Heart right ventricle (tissue), 16 donors: ENCODE measurements around the gene AFG3L2. TPM values are rescaled to one million over a fixed set of nuclear protein-coding genes. Genes with fewer than 3 reads are reported as not detected.

Experiments used
- ATAC-seq, 8 donors: fragments of 200-7000 bp; cut with Tn5 transposase; one replicate each; pipeline ENCODE4 v1.9.1; 2020; ENCODE audit warnings: mild to moderate bottlenecking in 8 of 8, moderate library complexity in 8 of 8, moderate number of reproducible peaks in 1 of 8
- DNase-seq, 2 donors: peaks; one replicate each; pipeline ENCODE4 v3.0.0-alpha.2; 2020
- H3K27ac ChIP-seq, 10 donors: fragments of 200-600 bp; sonication (generic) in 2 of 10; one replicate each; pipeline versions ENCODE4 v1.5.0 to v1.8.0; 2020 to 2022; ENCODE audit warnings: mild to moderate bottlenecking in 3 of 10
- H3K27me3 ChIP-seq, 7 donors: fragments of 200-600 bp; one replicate each; pipeline ENCODE4 v1.8.0; 2021 to 2022; ENCODE audit warnings: mild to moderate bottlenecking in 2 of 7
- H3K36me3 ChIP-seq, 9 donors: fragments of 200-600 bp; sonication (generic) in 1 of 9; one replicate each; pipeline versions ENCODE4 v1.5.0 to v1.8.0; 2020 to 2022; ENCODE audit warnings: mild to moderate bottlenecking in 2 of 9
- H3K4me1 ChIP-seq, 9 donors: fragments of 200-600 bp; sonication (generic) in 1 of 9; one replicate each; pipeline versions ENCODE4 v1.5.0 to v1.8.0; 2020 to 2022; ENCODE audit warnings: mild to moderate bottlenecking in 4 of 9
- H3K4me3 ChIP-seq, 10 donors: fragments of 200-600 bp; sonication (generic) in 2 of 10; one replicate each; pipeline versions ENCODE4 v1.5.0 to v1.8.0; 2020 to 2022; ENCODE audit warnings: mild to moderate bottlenecking in 7 of 10, moderate library complexity in 2 of 10
- H3K9me3 ChIP-seq, 11 donors: fragments of 200-600 bp in 10 of 11; sonication (generic) in 2 of 11; one replicate each; pipeline versions ENCODE4 v1.5.0 to v1.8.0; 2013 to 2022; ENCODE audit warnings: mild to moderate bottlenecking in 2 of 11, control low read depth in 1 of 11, moderate library complexity in 1 of 11
- CTCF ChIP-seq, 9 donors: fragments of 200-600 bp; sonication (generic) in 2 of 9; IDR thresholded peaks; one replicate each; pipeline versions ENCODE4 v1.5.0 to v1.8.0; 2021 to 2022; ENCODE audit warnings: antibody characterized with exemption in 9 of 9, mild to moderate bottlenecking in 5 of 9, moderate library complexity in 1 of 9
- WGBS, 2 donors: extraction: QIAGEN DNeasy Blood & Tissue Kit; methylation state at CpG; one replicate each; pipeline ENCODE4 v1.1.7; 2013; ENCODE audit warnings: inconsistent platforms in 1 of 2; 5-methylcytosine and 5-hydroxymethylcytosine counted together
- intact Hi-C, 10 donors: fragments of 100-400 bp; cut with DNase I; formaldehyde crosslinking; loops; one replicate each; pipeline versions ENCODE4 v1.11.1 to v1.14.2; 2022
- polyA plus RNA-seq, 2 donors: library from polyadenylated mRNA; stranded (reverse); fragments of 200-250 nt; gene quantifications; one replicate each; pipeline ENCODE4 v1.2.3, GENCODE V29; 2013
- total RNA-seq, 10 donors: library from RNA; stranded (reverse); fragmentation: NEBNext Ultra II Directional in 3 of 10; extraction: Animal tissue kit (Norgen Biotek cat#: 25700) in 3 of 10; gene quantifications; one replicate each; pipeline versions ENCODE4 v1.2.1 to v1.2.4, GENCODE V29; 2021 to 2023
- donor health status: Arrhythmogenic right ventricular cardiomyopathy.
- donor health status: ischemic (EF 13 %, LVEDD 7.1; RV severe dilation, severe dysfunction).
- donor health status: healthy with polysubstance abuse.
- donor health status: DM: no; HTN: yes; CAD: no.
- donor health status: DM: no; HTN: no; CAD: no.
- donor health status: ischemic (EF 25% LVEDD 6.9; RV normal size, moderate dysfunction).
- donor health status: ischemic (EF 25% LVEDD 5.7; RV mildly dilated, moderate dysfunction).
- donor health status: healthy.
- donor health status: DM: yes; HTN: yes; CAD: no.
- donor health status: Ischemic cardiomyopathy.
- donor health status: ischemic (EF 35%, LVEDD 5.7; RV mildly dilated, moderate dysfunction).
- donor health status: nonischemic (EF 11% LVEDD 7.7; RV severe dilation, severe dysfunction).
- donor health status: DM: yes; HTN: yes; CAD: no.
- donor health status: PGD.
- donor health status: ischemic (EF 29% LVEDD 5.4; RV normal size, mild dysfunction).
- donor health status: nonischemic (EF 23%, LVEDD 6.1; RV moderate dilation, normal function).

The AFG3L2 gene
- total and polyA plus RNA-seq, 12 donors = 48.1 to 176 (median 142) TPM

GRCh38 chr18:12334366-12334808, 42.6 kb downstream of the AFG3L2 start:
- no peak for TF ChIP-seq CTCF (IDR thresholded peaks at IDR 0.05)
- no peaks in the 10 kb centered on the region for H3K27me3 ChIP-seq
- peaks cover 0 to 93% (median 43%) of the 10 kb centered on the region in 9 donors for H3K36me3 ChIP-seq
- H3K9me3 ChIP-seq = no peaks in the 10 kb centered on the region
- intact Hi-C loops = no loop called here
- no peak overlapping the region for H3K4me3 ChIP-seq
- peaks cover 0 to 58% (median 35%) of the 10 kb centered on the region in 9 donors for H3K4me1 ChIP-seq
- WGBS, 2 donors = 14 to 38% methylated on average over 2 of the region's 2 CpGs
- H3K27ac ChIP-seq = peak overlapping the region in 6 of 10 donors; percentile 0 to 47 (median 20)
- DNase-seq (peak in 1 of 2 donors; percentile 35), ATAC-seq (peak in 6 of 8 donors; percentile 5 to 39 (median 28))

- ATAC-seq (peak in 5 of 8 donors; percentile 4 to 40 (median 16)), DNase-seq (no peak)
- no peaks in the 10 kb centered on the region for H3K9me3 ChIP-seq
- peaks cover 0 to 93% (median 48%) of the 10 kb centered on the region in 9 donors for H3K36me3 ChIP-seq
- no peak overlapping the region for H3K4me3 ChIP-seq
- intact Hi-C loops = no loop called here
- no peaks in the 10 kb centered on the region for H3K27me3 ChIP-seq
- peak overlapping the region in 6 of 10 donors; percentile 4 to 47 (median 16) for H3K27ac ChIP-seq
- no peak for TF ChIP-seq CTCF (IDR thresholded peaks at IDR 0.05)
- 57 to 72% methylated on average over 10 of the region's 10 CpGs for WGBS, 2 donors
- peaks cover 0 to 54% (median 38%) of the 10 kb centered on the region in 9 donors for H3K4me1 ChIP-seq
Measured at GRCh38 chr18:12333506-12334290, 43.3 kb downstream of the AFG3L2 start.

- no peaks in the 10 kb centered on the region for H3K27me3 ChIP-seq
- WGBS, 2 donors = 86 to 87% methylated on average over 4 of the region's 4 CpGs
- DNase-seq (no peak), ATAC-seq (no peak)
- intact Hi-C loops = no loop called here
- H3K27ac ChIP-seq = no peak overlapping the region
- peaks cover 0 to 93% (median 44%) of the 10 kb centered on the region in 9 donors for H3K36me3 ChIP-seq
- TF ChIP-seq CTCF (IDR thresholded peaks at IDR 0.05) = no peak
- no peaks in the 10 kb centered on the region for H3K9me3 ChIP-seq
- H3K4me1 ChIP-seq = peaks cover 2 to 53% (median 38%) of the 10 kb centered on the region in 9 donors
- no peak overlapping the region for H3K4me3 ChIP-seq
Measured at GRCh38 chr18:12330766-12331165, 46.3 kb downstream of the AFG3L2 start.

GRCh38 chr18:12329125-12329698, 47.8 kb downstream of the AFG3L2 start:
- no peaks in the 10 kb centered on the region for H3K9me3 ChIP-seq
- H3K4me3 ChIP-seq = no peak overlapping the region
- H3K27ac ChIP-seq = peak overlapping the region in 2 of 10 donors; percentile 20 to 73
- 81 to 85% methylated on average over 11 of the region's 11 CpGs for WGBS, 2 donors
- H3K27me3 ChIP-seq = no peaks in the 10 kb centered on the region
- peaks cover 2 to 38% (median 28%) of the 10 kb centered on the region in 9 donors for H3K4me1 ChIP-seq
- peaks cover 0 to 93% (median 52%) of the 10 kb centered on the region in 9 donors for H3K36me3 ChIP-seq
- TF ChIP-seq CTCF (IDR thresholded peaks at IDR 0.05) = no peak
- intact Hi-C loops = loop anchor here in 3 of 10 donors (5.0 kb wide), 2 partner anchors 33 to 43 kb away; no protein-coding TSS in a partner anchor
- no peak for ATAC-seq
- no peak for DNase-seq
